GM21619 (cell line): ENCODE results near the gene CASKIN1.

ENCODE experiments used
- ATAC-seq: cut with Tn5 transposase; IDR thresholded peaks from one replicate; pipeline ENCODE4 v1.9.1; 2021; ENCODE audit not compliant: unreplicated experiment

CASKIN1 gene

DNA sequence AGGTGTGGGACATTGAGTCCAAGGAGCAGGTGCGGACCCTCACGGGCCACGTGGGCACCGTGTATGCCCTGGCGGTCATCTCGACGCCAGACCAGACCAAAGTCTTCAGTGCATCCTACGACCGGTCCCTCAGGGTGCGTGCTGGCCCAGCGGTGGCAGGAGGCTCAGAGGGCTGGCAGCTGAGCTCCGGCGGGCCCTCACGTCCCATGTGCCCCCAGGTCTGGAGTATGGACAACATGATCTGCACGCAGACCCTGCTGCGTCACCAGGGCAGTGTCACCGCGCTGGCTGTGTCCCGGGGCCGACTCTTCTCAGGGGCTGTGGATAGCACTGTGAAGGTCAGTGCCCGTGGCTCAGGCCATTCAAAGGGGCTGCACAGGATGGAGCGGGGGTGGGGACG lies 20.4 kb downstream of the CASKIN1 start:
- no peak for ATAC-seq

DNA sequence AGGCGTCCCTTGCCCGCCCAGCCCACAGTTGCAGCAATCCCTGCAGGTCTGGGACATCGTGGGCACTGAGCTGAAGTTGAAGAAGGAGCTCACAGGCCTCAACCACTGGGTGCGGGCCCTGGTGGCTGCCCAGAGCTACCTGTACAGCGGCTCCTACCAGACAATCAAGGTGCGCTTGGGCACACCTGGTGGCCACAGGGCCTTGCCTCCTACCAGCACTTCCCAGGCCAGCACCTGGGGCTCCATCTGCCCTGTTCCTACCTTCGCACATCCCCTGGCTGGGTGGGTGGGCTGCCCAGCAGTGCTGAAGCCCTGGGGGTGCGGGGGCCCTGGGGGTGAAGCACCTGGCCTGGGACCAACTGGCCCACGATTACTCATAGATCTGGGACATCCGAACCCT lies 21.0 kb downstream of the CASKIN1 start:
- no peak for ATAC-seq

DNA sequence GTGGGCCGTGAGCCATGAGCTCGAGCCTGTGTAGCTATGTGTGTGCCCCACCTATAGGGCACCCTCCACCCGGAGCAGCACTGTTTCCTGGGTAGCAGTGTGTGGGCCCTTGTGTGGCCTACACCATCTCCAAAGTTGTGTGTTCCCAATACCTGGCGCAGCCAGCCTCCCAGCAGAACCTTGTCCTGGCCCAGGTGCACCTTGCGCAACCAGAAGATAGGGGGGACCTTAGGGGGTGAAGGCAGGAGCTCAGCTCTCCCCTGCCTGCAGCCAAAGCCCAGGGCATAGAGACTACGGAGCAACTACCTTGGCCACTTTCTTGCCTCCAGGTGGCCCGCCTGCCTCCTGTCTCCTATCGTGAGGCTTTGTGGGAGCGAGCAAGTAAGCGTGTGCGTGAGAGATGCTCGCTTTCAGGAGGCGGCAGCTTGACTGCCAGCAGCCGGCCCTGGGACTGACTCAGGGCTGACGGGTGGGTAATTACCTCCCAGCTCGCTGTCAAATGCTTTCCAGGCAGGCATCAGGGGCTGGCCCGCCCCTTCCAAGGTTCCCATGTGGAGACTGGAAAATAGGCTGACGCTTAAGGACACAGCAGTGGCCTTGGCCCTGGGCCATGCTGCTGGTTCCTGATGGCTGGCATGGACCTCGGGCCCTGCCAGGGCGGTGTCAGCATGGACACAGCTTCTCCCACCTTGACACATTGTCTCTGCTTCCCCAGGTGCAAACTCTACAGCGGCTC lies 21.8 kb downstream of the CASKIN1 start:
- ATAC-seq: no peak

DNA sequence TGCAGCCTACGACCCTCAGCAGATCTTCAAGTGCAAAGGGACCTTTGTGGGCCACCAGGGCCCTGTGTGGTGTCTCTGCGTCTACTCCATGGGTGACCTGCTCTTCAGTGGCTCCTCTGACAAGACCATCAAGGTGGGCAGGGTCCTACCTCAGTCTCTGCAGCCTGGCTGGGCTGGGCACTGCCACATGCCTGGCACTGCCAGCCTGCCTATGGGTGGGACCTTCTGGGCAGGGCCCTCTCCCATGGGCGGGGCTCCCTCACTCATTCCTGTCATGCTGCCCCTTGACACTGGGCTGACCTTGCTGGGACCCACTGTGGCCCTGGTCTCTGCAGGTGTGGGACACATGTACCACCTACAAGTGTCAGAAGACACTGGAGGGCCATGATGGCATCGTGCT lies 22.5 kb downstream of the CASKIN1 start:
- no peak for ATAC-seq

DNA sequence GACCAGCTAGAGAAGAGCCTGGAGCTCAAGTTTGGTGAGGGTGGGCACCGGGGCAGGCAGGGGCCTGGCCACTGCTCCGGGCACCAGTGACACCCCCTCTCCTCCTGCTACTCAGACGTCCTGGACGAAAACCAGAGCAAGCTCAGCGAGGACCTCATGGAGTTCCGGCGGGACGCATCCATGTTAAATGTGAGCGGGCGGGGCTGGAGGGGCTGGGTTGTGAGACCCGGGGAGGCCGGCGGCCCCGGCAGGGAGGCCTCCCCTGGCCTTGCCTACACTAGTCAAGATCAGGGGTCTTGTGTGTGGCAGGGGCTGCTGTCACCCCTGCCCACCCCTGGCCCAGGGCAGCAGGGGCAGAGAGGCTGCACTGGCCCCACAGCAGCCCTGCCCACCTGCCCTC lies 23.0 kb downstream of the CASKIN1 start:
- ATAC-seq: no peak

DNA sequence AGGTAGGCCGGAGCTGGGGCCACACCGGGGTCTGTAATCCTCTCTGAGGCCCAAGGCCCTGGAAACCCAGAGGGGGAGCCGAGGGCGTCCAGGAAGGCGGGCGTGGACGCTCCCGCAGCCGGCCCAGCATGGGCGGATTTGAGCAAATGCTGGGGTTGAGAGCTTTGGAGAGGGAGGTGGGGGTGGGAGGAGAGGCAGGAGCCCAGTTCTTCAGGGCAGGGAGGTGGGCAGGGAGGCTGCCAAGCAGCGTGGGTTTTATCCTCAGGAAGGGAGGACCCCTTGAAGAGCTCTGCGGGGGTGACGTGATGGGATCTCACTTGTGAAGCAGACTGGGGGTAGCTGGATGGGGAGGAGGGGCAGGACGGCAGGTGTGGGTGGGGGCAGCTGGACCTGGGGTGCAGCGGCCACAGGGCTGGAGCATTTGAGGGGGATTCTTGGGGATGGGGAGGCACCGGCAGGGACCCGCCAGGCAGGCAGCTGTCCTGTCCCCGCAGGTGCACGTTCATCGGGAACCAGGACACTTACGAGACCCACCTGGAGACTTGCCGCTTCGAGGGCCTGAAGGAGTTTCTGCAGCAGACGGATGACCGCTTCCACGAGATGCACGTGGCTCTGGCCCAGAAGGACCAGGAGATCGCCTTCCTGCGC lies 23.6 kb downstream of the CASKIN1 start:
- no peak for ATAC-seq

DNA sequence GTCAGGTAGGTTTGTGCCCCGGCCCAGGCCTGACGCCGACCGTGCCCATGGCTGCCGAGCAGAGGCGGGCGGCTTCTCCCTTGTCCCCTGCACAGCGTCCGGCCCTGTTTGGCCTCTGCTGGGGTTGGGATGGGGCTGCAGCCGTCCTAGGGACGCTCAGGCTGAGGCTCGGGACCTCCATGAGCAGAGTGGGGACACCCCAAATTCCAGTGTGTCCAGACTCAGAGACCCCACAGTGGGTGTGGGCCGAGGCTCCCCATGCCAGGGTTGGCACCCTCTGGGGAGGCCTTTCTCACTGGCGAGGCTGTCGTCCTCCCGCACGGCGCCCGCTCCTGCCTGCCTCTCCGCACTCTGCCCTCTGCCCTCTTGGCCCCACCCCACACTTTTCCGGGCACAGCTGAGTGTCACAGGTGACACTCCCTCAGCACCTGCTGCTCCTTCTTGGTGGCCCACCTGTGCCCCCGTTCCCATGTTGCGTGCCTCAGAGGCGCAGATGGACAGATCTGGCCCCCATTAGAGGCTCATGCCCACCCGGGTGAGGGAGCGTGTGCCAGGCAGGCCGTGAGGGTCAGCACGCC lies 24.7 kb downstream of the CASKIN1 start:
- no peak for ATAC-seq

DNA sequence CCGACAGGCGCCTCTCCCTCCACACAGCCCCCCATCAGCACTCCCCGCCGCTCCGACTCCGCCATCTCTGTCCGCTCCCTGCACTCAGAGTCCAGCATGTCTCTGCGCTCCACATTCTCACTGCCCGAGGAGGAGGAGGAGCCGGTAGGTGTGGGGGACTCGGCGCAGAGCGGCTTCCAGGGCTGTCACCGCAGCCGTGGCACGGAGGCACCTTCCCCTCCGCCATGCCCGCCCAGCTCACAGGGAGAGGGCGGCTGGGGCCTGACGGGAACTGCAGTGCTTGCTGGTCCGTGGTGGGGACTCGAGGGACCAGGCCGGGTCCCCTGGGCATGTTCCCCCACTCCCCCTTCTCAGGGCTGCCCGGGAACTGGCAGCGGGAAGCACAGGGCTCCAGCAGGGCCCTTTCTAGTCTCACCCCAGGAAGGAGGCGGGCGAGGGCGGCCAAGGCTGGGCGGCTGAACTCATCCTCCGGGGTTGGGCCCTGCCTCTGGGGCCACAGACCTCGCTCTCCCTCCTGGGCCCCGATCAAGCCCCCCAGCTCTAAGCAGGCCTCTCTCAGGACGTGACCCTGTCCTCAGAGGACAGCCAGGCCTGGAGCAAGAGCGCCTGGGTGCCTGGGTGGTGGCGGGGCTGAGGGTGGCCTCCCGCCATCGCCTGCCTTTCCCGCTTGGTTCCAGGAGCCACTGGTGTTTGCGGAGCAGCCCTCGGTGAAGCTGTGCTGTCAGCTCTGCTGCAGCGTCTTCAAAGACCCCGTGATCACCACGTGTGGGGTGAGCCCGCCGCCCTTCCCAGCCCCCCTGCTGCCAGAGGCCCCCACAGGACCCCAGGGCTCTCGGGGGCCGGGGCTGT lies 25.6 kb downstream of the CASKIN1 start:
- ATAC-seq: no peak

DNA sequence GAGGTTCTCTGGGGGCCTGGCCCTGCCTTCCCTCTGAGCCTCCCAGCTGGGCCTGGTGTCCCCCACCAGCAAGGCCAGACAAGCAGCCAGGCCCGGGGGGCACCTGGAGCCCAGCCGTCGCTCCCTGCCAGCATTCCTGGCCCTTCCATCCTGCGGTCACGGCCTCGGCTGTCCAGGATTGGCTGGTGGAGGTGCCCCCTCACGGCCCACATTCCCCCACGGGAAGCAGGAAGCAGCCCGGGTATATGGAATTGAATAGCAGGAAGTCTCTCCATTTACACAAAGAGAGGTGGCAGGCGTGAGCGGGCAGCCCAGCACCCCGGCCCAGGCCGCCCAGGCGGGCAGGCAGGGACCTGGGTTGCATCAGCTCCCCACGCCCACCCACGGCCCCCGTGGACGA lies 26.3 kb downstream of the CASKIN1 start:
- no peak for ATAC-seq

DNA sequence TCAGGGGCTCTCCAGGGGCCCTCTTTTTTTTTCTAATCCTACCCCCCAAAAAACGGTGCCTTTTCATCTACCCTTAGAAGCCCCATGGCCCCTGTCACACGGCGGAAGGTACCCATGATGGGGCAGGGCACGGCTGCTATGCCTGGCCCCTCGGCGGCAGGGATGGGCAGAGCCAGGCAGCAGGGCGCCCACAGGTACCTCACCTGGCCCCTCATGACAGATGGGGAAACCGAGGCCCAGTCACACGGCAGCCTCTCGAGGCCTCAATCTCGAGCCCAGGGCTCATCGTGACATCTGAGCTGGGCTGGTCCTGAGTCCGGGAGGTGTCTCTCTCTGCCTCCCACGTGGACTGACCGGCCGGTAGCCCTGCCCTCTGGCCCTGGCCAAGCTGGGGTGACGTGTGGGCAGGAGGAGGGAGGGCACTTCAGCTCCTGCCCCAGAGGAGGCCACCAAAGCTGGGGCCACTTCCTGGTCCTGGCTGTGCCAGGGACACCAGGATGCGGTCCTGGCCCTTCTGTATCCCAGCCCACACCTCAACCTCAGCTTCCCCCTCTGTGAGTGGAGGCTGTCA lies 29.3 kb downstream of the CASKIN1 start:
- ATAC-seq: no peak

DNA sequence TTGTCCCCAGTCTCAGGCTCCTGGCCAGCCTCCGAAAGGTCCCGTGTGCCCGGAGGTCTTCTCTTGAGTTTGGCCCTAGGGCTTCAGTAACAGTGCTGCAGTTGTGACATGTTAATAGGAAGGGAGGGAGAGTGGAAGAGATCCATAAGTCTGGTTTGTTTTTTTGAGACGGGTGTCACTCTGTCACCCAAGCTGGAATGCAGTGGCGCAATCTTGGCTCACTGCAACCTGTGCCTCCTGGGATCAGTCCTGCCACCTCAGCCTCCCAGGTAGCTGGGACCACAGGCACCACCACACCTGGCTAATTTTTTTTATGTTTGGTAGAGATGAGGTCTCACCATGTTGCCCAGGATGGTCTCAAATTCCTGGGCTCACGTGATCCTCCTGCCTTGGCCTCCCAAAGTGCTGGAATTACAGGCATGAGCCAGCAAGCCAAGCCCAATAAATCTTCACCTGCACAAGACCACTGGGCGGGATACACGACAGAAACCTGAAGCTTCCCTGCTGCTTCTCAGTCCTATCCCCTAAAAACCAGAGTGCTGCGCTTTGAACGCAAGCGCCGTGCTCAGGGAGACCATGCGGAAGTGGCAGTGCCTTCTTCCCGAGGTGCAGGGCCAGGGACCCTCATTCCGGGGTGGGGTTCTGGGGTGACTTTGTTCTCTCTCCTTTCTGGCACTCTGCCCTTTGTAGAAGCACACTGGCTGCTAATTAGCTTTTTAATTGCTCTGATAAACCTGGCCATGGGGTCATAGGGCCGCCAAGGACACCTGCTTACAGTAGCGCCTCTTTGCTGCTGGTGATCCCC lies 29.9 kb downstream of the CASKIN1 start:
- no peak for ATAC-seq

DNA sequence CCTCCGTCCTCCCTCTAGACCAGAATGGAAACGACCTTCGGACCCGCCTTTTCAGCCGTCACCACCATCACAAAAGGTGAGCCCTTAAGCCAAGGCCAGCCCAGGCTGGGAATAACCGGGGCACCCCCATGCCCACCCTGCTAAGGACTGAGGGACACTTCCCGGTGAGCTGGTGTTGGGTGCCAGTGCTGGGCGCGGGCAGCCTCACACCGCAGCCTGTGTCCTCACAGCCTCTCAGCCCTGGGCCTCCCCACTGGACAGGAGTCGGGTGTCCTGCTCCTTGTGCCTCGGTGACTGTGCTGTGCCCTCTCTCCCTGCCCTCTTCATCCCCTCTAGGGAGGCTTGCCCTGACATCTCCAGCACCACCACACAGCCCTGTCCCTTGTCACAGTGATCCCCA lies 30.5 kb downstream of the CASKIN1 start:
- no peak for ATAC-seq

DNA sequence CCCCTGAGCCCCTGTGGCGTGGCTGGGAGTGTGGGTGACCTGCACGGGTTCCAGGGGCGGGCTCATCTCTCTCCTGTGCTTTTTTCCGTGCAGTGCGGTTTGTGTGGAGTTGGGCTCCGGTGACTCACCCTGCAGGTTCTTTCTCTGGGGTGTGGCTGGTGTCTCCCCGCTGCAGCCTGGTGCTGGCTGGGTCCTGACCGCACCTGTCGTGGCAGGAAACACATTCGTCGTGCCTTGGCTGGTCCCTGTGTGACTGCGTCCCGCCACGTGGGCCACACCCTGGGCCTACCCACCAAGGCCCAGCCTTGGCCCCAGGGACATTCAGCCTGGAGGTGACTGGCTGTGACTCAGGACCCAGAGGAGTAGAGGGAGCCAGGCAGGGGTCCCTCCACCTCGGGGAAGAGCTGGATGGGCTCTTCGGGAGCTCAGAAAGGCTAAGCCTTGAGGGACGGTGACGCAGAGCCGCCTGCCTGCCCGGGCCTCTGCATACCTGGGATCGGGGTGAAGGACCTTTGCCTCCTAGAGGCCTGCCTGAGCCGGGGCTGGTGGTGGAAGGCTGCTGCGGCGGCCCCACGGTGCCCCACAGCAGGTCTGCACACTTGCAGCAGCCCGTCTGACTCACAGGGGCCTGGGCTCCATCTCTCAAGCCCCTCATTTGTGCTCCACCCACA lies 33.1 kb downstream of the CASKIN1 start:
- no peak for ATAC-seq

DNA sequence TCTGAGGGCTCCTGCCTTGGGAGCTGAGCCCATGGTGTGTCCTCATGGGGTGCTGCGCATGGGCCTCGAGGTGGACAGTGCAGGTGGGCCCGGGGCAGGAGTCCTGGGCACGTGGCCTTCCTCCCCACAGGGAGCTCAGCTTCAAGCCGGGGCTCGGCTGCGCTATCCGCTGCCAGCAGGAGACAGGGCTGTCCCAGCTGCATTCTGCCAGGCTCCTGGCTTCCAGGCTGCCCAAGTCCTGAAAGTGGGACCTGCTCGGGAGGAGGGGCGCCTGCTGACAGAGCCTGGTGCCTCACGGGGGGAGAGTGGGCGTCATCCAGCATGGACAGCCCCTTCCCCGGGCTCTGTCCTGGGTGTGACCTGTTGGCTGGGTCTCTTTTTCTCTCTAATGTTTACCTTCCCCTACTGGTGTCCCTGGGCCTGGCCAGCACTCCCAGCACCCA lies 33.7 kb downstream of the CASKIN1 start:
- no peak for ATAC-seq

DNA sequence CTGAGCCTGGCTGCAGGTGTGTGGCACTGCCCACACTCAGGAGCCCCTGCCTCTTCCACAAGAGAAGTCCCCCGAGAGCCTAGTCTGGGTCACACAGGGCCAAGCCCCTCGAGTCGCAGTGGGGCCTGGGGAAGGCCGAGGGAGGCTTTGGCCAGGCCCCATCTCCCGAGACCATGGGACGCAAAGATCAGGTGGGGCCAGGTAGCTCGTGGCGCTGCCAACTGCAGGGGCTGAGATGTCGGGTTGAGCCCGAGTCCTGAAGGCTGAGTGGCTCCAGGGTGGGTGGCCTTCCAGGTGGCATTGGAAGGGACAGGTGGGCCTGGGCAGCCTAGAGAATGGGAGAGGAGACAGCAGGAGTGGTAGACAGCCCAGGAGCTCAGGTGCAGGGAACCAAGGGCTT lies 34.5 kb downstream of the CASKIN1 start:
- no peak for ATAC-seq

DNA sequence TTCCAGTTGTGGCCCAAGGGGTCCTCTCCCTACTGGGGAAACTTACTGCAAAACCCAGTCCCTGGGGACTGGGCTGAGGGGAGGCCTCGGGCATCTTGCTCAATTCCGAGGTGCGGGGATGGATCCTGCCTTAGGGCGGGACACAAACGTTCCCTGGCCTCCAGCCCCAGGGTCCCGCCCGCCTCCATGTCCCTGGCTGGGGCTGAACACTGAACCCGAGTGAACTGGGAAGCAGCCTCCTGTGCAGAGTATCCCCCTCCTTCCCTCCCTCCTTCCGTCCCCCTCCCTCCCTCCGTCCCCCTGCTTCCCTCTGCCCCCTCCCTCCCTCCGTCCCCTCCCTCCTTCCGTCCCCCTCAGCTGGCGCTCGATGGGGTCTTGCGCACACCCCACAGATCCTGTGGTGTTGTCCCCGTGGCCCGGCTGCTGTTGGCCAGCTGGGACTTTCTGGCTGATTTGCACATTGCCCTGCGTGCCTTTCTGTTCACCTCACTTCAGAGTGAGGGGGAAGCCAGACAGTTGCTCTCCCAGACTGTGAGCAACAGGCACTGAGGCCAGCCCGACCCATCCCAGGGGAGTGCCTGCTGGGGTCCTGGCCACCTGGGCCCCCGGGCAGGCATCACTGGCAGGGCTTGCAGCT lies 35.4 kb downstream of the CASKIN1 start:
- no peak for ATAC-seq

DNA sequence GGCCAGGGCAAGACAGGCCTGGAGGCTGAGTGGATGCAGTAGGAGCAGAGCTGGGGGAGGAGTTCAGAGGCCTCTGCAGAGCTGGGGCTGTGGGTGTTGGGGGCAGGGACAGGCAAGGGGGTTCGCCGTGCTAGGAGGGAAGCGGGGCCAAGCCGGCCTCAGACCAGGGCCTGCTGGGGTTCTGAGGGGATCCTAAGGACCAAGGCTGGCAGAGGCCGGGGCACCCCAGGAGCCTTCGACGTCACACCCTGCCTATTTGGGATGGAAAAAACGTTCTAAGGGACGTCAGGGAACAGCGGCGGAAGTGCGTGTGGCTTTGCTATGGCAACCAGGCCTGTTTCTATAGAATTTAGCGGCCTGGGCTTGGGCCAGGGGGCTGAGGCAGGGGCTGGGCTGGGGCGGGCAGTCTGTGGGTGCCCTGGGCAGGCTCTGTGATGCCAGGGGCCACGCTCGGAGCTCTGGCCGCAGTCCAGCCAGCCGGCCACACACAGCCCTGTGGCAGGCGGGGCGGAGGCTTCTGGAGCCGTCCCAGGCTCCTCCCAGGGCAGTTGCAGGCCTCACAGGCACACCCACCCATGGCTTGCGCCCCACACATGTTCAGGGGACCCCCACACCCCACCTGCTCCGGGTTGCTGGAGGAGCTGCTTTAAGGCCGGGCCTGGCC lies 37.1 kb downstream of the CASKIN1 start:
- no peak for ATAC-seq

DNA sequence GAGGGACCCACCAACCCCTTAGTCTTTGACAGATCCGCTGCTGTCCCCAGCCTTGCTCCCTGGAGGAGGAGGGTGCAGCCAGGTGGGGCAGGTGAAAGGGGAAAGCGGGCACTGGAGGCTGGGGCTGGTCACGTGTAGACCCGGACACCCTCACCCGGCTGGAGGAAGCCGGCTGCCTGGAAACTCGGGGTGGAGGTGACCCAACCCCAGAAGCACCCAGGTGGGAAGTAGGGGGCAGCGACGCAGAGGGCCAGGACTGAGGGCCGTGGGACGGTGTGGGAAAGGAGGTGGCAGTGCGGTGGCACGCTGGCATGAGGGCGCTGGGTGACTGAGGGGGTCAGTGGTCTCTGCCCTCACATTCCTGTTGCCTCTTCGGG lies 38.2 kb downstream of the CASKIN1 start:
- no peak for ATAC-seq
